NCI-H187 (cell line): ENCODE results near the gene APCDD1L.

Experiments used
- DNase-seq, 2 experiments: peaks; one replicate each; lab custom pipeline; 2025; lab: John Stamatoyannopoulos, UW

APCDD1L gene

GRCh38 chr20:58466729-58467571, 48.2 kb downstream of the APCDD1L start:
- no peak for DNase-seq

- no peak for DNase-seq
Measured at GRCh38 chr20:58466095-58466708, 49.0 kb downstream of the APCDD1L start.

- no peak for DNase-seq
Measured at GRCh38 chr20:58464838-58465237, 50.4 kb downstream of the APCDD1L start.

GRCh38 chr20:58463256-58463655, 51.9 kb downstream of the APCDD1L start:
- DNase-seq = no peak

GRCh38 chr20:58461899-58462298, 53.3 kb downstream of the APCDD1L start:
- no peak for DNase-seq

- DNase-seq = no peak
Measured at GRCh38 chr20:58461104-58461503, 54.1 kb downstream of the APCDD1L start.

- DNase-seq = no peak
Measured at GRCh38 chr20:58459058-58459750, 56.0 kb downstream of the APCDD1L start.

- no peak for DNase-seq
Measured at GRCh38 chr20:58458342-58459057, 56.7 kb downstream of the APCDD1L start.

- DNase-seq = no peak
Measured at GRCh38 chr20:58457083-58457695, 58.0 kb downstream of the APCDD1L start.

GRCh38 chr20:58454460-58454859, 60.7 kb downstream of the APCDD1L start:
- DNase-seq = no peak

GRCh38 chr20:58453391-58453790, 61.8 kb downstream of the APCDD1L start:
- DNase-seq = no peak

GRCh38 chr20:58452667-58453255, 62.4 kb downstream of the APCDD1L start:
- no peak for DNase-seq

- no peak for DNase-seq
Measured at GRCh38 chr20:58450254-58450653, 64.9 kb downstream of the APCDD1L start.

GRCh38 chr20:58449681-58450221, 65.4 kb downstream of the APCDD1L start:
- DNase-seq = no peak

- DNase-seq = no peak
Measured at GRCh38 chr20:58448958-58449357, 66.2 kb downstream of the APCDD1L start.

GRCh38 chr20:58447511-58448391, 67.4 kb downstream of the APCDD1L start:
- no peak for DNase-seq

GRCh38 chr20:58446960-58447265, 68.3 kb downstream of the APCDD1L start:
- DNase-seq = no peak

- no peak for DNase-seq
Measured at GRCh38 chr20:58446264-58446959, 68.8 kb downstream of the APCDD1L start.

GRCh38 chr20:58444746-58445255, 70.4 kb downstream of the APCDD1L start:
- no peak for DNase-seq
